ENCODE data around the gene CPSF3.

CPSF3 gene

GRCh38 chr2:9423100-9423921, at the start of gene CPSF3, which contains the start of gene ITGB1BP1:
Gene CPSF3 (plus strand): TSS chr2:9423654. CDS start chr2:9423774, 120 bp downstream.
Gene ITGB1BP1 (minus strand): TSS chr2:9423528. CDS start chr2:9418697, 4,831 bp downstream.
- peak; percentile 85 to 88 for ATAC-seq

GRCh38 chr2:9374071-9374730, 49.3 kb upstream of the CPSF3 start:
- ATAC-seq = no peak

GRCh38 chr2:9375857-9376428, 47.5 kb upstream of the CPSF3 start:
- no peak for ATAC-seq

- ATAC-seq = no peak
These were observed 45.9 kb upstream of the CPSF3 start for GRCh38 chr2:9377461-9378097.

GRCh38 chr2:9378433-9379390, 44.7 kb upstream of the CPSF3 start:
- ATAC-seq = no peak

GRCh38 chr2:9379391-9379755, 44.1 kb upstream of the CPSF3 start:
- ATAC-seq = no peak

- no peak for ATAC-seq
These were observed 42.5 kb upstream of the CPSF3 start for GRCh38 chr2:9380702-9381628.

- ATAC-seq = no peak
These were observed 40.7 kb upstream of the CPSF3 start for GRCh38 chr2:9382604-9383235.

- ATAC-seq = no peak
These were observed 38.9 kb upstream of the CPSF3 start for GRCh38 chr2:9384521-9384920.

- ATAC-seq = no peak
These were observed 37.6 kb upstream of the CPSF3 start for GRCh38 chr2:9385841-9386240.

- no peak for ATAC-seq
These were observed 35.2 kb upstream of the CPSF3 start for GRCh38 chr2:9388199-9388681.

GRCh38 chr2:9388950-9389911, 34.2 kb upstream of the CPSF3 start:
- peak in 1 of 2 donors; percentile 22 for ATAC-seq

GRCh38 chr2:9390151-9390850, 33.2 kb upstream of the CPSF3 start:
- no peak for ATAC-seq

- no peak for ATAC-seq
These were observed 32.5 kb upstream of the CPSF3 start for GRCh38 chr2:9390991-9391390.

GRCh38 chr2:9391961-9392720, 31.3 kb upstream of the CPSF3 start:
- ATAC-seq = no peak

GRCh38 chr2:9392898-9393765, 30.3 kb upstream of the CPSF3 start:
- no peak for ATAC-seq

- ATAC-seq = no peak
These were observed 28.6 kb upstream of the CPSF3 start for GRCh38 chr2:9394816-9395215.

Measured in activated CD4-positive, CD25-positive, alpha-beta regulatory T cell treated with anti-CD3 and anti-CD28 coated beads, Interleukin-2, amount 50 U/mL, for 24 hours (primary cell).